Stomach (tissue), 4 donors: ENCODE data around the gene HIF1AN.

Experiments used
- EP300 ChIP-seq: sonication (generic); formaldehyde crosslinking; IDR thresholded peaks from one replicate; pipeline ENCODE4 v1.6.1; 2017; ENCODE audit warnings: antibody characterized with exemption
- POLR2A ChIP-seq, 4 donors: fragments of 450-650 bp; IDR thresholded peaks; one replicate each; pipeline ENCODE4 v1.6.1; 2016; ENCODE audit warnings: antibody characterized with exemption in 4 of 4, control low read depth in 2 of 4, mild to moderate bottlenecking in 1 of 4, moderate library complexity in 1 of 4
- POLR2AphosphoS5 ChIP-seq, 3 donors: sonication (generic); formaldehyde crosslinking; IDR thresholded peaks; one replicate each; pipeline ENCODE4 v1.6.1; 2016; ENCODE audit warnings: antibody characterized with exemption in 3 of 3
- TF ChIP-seq, protein P1 (sequence below), 7 experiments: fragments of 450-650 bp in 4 of 7; fragments of 200-600 bp in 3 of 7; sonication (generic) in 3 of 7; IDR thresholded peaks; one replicate each; pipeline ENCODE4 v1.5.1; 2016 to 2019; ENCODE audit warnings: antibody characterized with exemption in 7 of 7, control low read depth in 2 of 7, mild to moderate bottlenecking in 1 of 7

DNA sequence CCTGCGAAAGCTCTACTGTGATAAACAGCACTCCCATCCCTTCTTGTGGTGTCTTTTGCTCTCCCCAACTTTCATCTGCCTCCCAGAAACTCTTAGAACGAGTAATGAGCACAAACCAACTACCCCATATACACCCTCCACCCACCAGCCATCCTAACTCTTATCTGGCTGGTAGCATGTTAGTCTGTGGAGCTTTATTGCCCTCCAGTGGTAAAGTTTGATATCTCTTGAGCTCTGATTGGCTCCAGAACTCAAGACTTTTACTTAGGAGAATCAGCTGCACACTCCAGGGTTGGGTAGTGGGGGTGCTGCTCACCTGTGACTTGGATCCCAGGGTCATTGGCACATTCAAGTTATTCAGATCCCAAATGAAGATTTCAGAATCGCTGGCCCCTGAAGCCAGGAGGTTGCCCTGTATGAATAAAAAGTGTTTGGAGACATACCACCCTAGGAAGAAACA, 27.0 kb upstream of the HIF1AN start:
- TF ChIP-seq EP300 (no peak), POLR2A (IDR thresholded peaks at IDR 0.05) (no peak), POLR2AphosphoS5 (IDR thresholded peaks at IDR 0.05) (no peak)
- TF ChIP-seq, protein P1, sequence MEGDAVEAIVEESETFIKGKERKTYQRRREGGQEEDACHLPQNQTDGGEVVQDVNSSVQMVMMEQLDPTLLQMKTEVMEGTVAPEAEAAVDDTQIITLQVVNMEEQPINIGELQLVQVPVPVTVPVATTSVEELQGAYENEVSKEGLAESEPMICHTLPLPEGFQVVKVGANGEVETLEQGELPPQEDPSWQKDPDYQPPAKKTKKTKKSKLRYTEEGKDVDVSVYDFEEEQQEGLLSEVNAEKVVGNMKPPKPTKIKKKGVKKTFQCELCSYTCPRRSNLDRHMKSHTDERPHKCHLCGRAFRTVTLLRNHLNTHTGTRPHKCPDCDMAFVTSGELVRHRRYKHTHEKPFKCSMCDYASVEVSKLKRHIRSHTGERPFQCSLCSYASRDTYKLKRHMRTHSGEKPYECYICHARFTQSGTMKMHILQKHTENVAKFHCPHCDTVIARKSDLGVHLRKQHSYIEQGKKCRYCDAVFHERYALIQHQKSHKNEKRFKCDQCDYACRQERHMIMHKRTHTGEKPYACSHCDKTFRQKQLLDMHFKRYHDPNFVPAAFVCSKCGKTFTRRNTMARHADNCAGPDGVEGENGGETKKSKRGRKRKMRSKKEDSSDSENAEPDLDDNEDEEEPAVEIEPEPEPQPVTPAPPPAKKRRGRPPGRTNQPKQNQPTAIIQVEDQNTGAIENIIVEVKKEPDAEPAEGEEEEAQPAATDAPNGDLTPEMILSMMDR (IDR thresholded peaks at IDR 0.05), result peak in 3 of 7 experiments; percentile 15 to 55 (median 38)
